HEK293 (cell line): ENCODE results near the gene PLA2G4E.

Experiments
- BCL11A ChIP-seq: fragments of 450-650 bp; formaldehyde crosslinking; IDR thresholded peaks from 2 replicates; pipeline ENCODE4 v1.5.1; 2016; ENCODE audit warnings: low read depth, missing biosample characterization, missing genetic modification characterization
- GLIS1 ChIP-seq: fragments of 450-650 bp; formaldehyde crosslinking; IDR thresholded peaks from 2 replicates; pipeline ENCODE4 v1.5.1; 2016; ENCODE audit warnings: missing biosample characterization, missing genetic modification characterization
- GLIS2 ChIP-seq: fragments of 450-650 bp; formaldehyde crosslinking; IDR thresholded peaks from 2 replicates; pipeline ENCODE4 v1.5.1; 2016; ENCODE audit warnings: missing biosample characterization, missing genetic modification characterization
- IKZF3 ChIP-seq: fragments of 450-650 bp; IDR thresholded peaks from 2 replicates; pipeline ENCODE4 v1.5.0; 2018; ENCODE audit warnings: missing biosample characterization, mild to moderate bottlenecking, missing genetic modification characterization, moderate library complexity
- INSM2 ChIP-seq: fragments of 450-650 bp; formaldehyde crosslinking; IDR thresholded peaks from 2 replicates; pipeline ENCODE4 v1.5.1; 2016; ENCODE audit warnings: missing biosample characterization, missing genetic modification characterization
- KLF17 ChIP-seq: fragments of 450-650 bp; formaldehyde crosslinking; IDR thresholded peaks from 2 replicates; pipeline ENCODE4 v1.5.1; 2016; ENCODE audit warnings: missing biosample characterization, missing genetic modification characterization
- REST ChIP-seq: fragments of 450-650 bp; formaldehyde crosslinking; IDR thresholded peaks from 2 replicates; pipeline ENCODE4 v1.5.1; 2016; ENCODE audit warnings: missing biosample characterization, missing genetic modification characterization
- SP2 ChIP-seq: fragments of 450-650 bp; formaldehyde crosslinking; IDR thresholded peaks from 2 replicates; pipeline ENCODE4 v1.5.1; 2016; ENCODE audit warnings: missing biosample characterization, missing genetic modification characterization
- SP7 ChIP-seq: fragments of 450-650 bp; formaldehyde crosslinking; IDR thresholded peaks from 2 replicates; pipeline ENCODE4 v1.5.1; 2016; ENCODE audit warnings: missing biosample characterization, missing genetic modification characterization
- ZBTB26 ChIP-seq: fragments of 450-650 bp; formaldehyde crosslinking; optimal IDR thresholded peaks from 2 replicates; pipeline ENCODE3; 2016; ENCODE audit warnings: missing biosample characterization, mild to moderate bottlenecking, missing genetic modification characterization
- ZBTB44 ChIP-seq: fragments of 450-650 bp; IDR thresholded peaks from 2 replicates; pipeline ENCODE4 v1.5.1; 2018; ENCODE audit warnings: missing biosample characterization, mild to moderate bottlenecking, missing genetic modification characterization
- ZBTB8A ChIP-seq: fragments of 450-650 bp; formaldehyde crosslinking; IDR thresholded peaks from 2 replicates; pipeline ENCODE4 v1.5.1; 2016; ENCODE audit warnings: missing biosample characterization, missing genetic modification characterization
- ZNF202 ChIP-seq: fragments of 450-650 bp; formaldehyde crosslinking; IDR thresholded peaks from 2 replicates; pipeline ENCODE4 v1.5.1; 2016; ENCODE audit warnings: missing biosample characterization, missing genetic modification characterization, borderline replicate concordance
- ZNF350 ChIP-seq: fragments of 450-650 bp; formaldehyde crosslinking; IDR thresholded peaks from 2 replicates; pipeline ENCODE4 v1.5.0; 2017; ENCODE audit warnings: missing biosample characterization, mild to moderate bottlenecking, missing genetic modification characterization
- ZNF488 ChIP-seq: fragments of 450-650 bp; formaldehyde crosslinking; IDR thresholded peaks from 2 replicates; pipeline ENCODE4 v1.5.1; 2016; ENCODE audit warnings: missing biosample characterization, missing genetic modification characterization
- ZNF501 ChIP-seq: fragments of 450-650 bp; formaldehyde crosslinking; IDR thresholded peaks from 2 replicates; pipeline ENCODE4 v1.5.1; 2016; ENCODE audit warnings: missing biosample characterization, missing genetic modification characterization
- ZNF561 ChIP-seq: fragments of 450-650 bp; IDR thresholded peaks from 2 replicates; pipeline ENCODE4 v1.5.1; 2018; ENCODE audit warnings: missing biosample characterization, missing genetic modification characterization, borderline replicate concordance
- ZNF600 ChIP-seq: fragments of 450-650 bp; formaldehyde crosslinking; IDR thresholded peaks from 2 replicates; pipeline ENCODE4 v1.5.1; 2016; ENCODE audit warnings: missing biosample characterization, missing genetic modification characterization
- ZNF610 ChIP-seq: fragments of 450-650 bp; formaldehyde crosslinking; IDR thresholded peaks from 2 replicates; pipeline ENCODE4 v1.5.1; 2016; ENCODE audit warnings: missing biosample characterization, missing genetic modification characterization, borderline replicate concordance
- ZNF629 ChIP-seq: fragments of 450-650 bp; formaldehyde crosslinking; IDR thresholded peaks from 2 replicates; pipeline ENCODE4 v1.5.1; 2017; ENCODE audit warnings: missing biosample characterization, missing genetic modification characterization
- ZNF654 ChIP-seq: fragments of 450-650 bp; formaldehyde crosslinking; IDR thresholded peaks from 2 replicates; pipeline ENCODE4 v1.5.1; 2016; ENCODE audit warnings: low read depth, missing biosample characterization, missing genetic modification characterization
- ZNF670 ChIP-seq: fragments of 450-650 bp; formaldehyde crosslinking; IDR thresholded peaks from 2 replicates; pipeline ENCODE4 v1.5.1; 2016; ENCODE audit warnings: missing biosample characterization, missing genetic modification characterization, low read depth
- ZNF704 ChIP-seq: fragments of 450-650 bp; formaldehyde crosslinking; IDR thresholded peaks from 2 replicates; pipeline ENCODE4 v1.5.1; 2016; ENCODE audit warnings: missing biosample characterization, missing genetic modification characterization
- ZNF76 ChIP-seq: fragments of 450-650 bp; formaldehyde crosslinking; IDR thresholded peaks from 2 replicates; pipeline ENCODE4; 2016; ENCODE audit warnings: low read depth, missing biosample characterization, missing genetic modification characterization, borderline replicate concordance
- ZNF792 ChIP-seq: fragments of 450-650 bp; formaldehyde crosslinking; IDR thresholded peaks from 2 replicates; pipeline ENCODE4 v1.5.1; 2016; ENCODE audit warnings: missing biosample characterization, missing genetic modification characterization
- ZNF837 ChIP-seq: fragments of 450-650 bp; formaldehyde crosslinking; IDR thresholded peaks from 2 replicates; pipeline ENCODE4 v1.5.1; 2016; ENCODE audit warnings: missing biosample characterization, missing genetic modification characterization
- ZNF843 ChIP-seq: fragments of 450-650 bp; formaldehyde crosslinking; IDR thresholded peaks from 2 replicates; pipeline ENCODE4 v1.5.1; 2016; ENCODE audit warnings: missing biosample characterization, missing genetic modification characterization
- ZSCAN30 ChIP-seq: fragments of 450-650 bp; IDR thresholded peaks from 2 replicates; pipeline ENCODE4 v1.5.1; 2018; ENCODE audit warnings: missing biosample characterization, mild to moderate bottlenecking, missing genetic modification characterization, moderate library complexity
- ZXDB ChIP-seq: fragments of 450-650 bp; formaldehyde crosslinking; IDR thresholded peaks from 2 replicates; pipeline ENCODE4 v1.5.1; 2016; ENCODE audit warnings: missing biosample characterization, missing genetic modification characterization

PLA2G4E gene

GRCh38 chr15:42056934-42057798, 36.3 kb upstream of the PLA2G4E start (continued):
- TF ChIP-seq ZBTB26 (tag by site-specific recombination) (peak; percentile 20), ZNF843 (no peak), GLIS2 (tag by site-specific recombination) (peak; percentile 61), ZNF600 (peak; percentile 50), ZNF501 (no peak), SP2 (tag by site-specific recombination) (no peak), ZNF561 (no peak), ZNF837 (tag by site-specific recombination) (no peak), ZNF629 (peak; percentile 95), BCL11A (tag by site-specific recombination) (0 out of 2 replicates have a peak, but pooled peaks have one; percentile 12), SP7 (tag by site-specific recombination) (0 out of 2 replicates have a peak, but pooled peaks have one; percentile 15), IKZF3 (peak; percentile 82), ZXDB (tag by site-specific recombination) (peak; percentile 48; the same call in 1 of the 2 replicates), ZNF670 (tag by site-specific recombination) (no peak), ZNF488 (tag by site-specific recombination) (no peak), ZNF610 (no peak), INSM2 (no peak), ZNF76 (no peak), KLF17 (no peak), ZNF350 (tag by site-specific recombination) (no peak), ZBTB44 (no peak), ZSCAN30 (tag by site-specific recombination) (0 out of 2 replicates have a peak, but pooled peaks have one; percentile 57), GLIS1 (peak; percentile 50; the same call in 1 of the 2 replicates), ZNF202 (tag by site-specific recombination) (no peak), ZNF654 (tag by site-specific recombination) (peak; percentile 66), ZNF704 (tag by site-specific recombination) (no peak), ZNF792 (tag by site-specific recombination) (no peak), REST (tag by site-specific recombination) (no peak), ZBTB8A (tag by site-specific recombination) (no peak)
